ENCODE data around the gene ARHGAP1.

DNA sequence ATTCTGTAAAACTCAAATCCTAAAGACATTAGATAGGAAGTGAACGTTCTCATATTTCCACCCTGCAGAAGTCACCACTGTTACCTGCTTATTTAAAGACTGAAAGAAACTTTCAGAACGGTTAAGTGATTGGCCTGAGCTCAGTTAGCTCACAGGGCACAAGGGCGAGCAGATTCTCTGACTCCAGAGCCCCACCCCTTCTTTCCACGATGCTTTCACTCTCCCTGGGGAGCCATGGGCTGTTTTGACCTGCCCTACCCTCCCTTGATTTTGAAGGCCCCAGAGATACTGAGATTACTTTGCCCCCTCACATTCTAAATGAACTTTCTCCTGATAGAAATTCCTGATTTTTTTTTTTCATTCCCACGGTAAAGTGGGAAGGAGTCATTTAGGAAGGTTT, 33.9 kb downstream of the ARHGAP1 start:
- TF ChIP-seq PHF5A (CRISPR knock-in tag; IDR thresholded peaks at IDR 0.05; ENCODE audit: low read depth, unreplicated experiment) (no peak), RAD51 (IDR thresholded peaks at IDR 0.05; ENCODE audit: borderline replicate concordance) (no peak), FOXA1 (IDR thresholded peaks at IDR 0.05) (no peak), FOXA1 (CRISPR knock-in tag; IDR thresholded peaks at IDR 0.05) (no peak), MAFK (conservative IDR thresholded peaks at IDR 0.05 in 1 of 2, IDR thresholded peaks at IDR 0.05 in 1 of 2; ENCODE audit: low read length in 2 of 2) (no peak), POLR2A (IDR thresholded peaks at IDR 0.05; ENCODE audit: insufficient read depth in 1 of 2, low read depth in 2 of 2, low read length in 2 of 2) (no peak), CEBPB (IDR thresholded peaks at IDR 0.05; ENCODE audit: borderline replicate concordance, low read depth, low read length) (no peak), EEA1 (CRISPR knock-in tag; IDR thresholded peaks at IDR 0.05; ENCODE audit: borderline replicate concordance) (no peak), CREB1 (IDR thresholded peaks at IDR 0.05) (no peak), CREB1 (CRISPR knock-in tag; IDR thresholded peaks at IDR 0.05) (no peak), TCF7L2 (IDR thresholded peaks at IDR 0.05; ENCODE audit: low read depth, low read length) (no peak), KLF16 (CRISPR knock-in tag; IDR thresholded peaks at IDR 0.05) (no peak)
- TF ChIP-seq, protein P1, sequence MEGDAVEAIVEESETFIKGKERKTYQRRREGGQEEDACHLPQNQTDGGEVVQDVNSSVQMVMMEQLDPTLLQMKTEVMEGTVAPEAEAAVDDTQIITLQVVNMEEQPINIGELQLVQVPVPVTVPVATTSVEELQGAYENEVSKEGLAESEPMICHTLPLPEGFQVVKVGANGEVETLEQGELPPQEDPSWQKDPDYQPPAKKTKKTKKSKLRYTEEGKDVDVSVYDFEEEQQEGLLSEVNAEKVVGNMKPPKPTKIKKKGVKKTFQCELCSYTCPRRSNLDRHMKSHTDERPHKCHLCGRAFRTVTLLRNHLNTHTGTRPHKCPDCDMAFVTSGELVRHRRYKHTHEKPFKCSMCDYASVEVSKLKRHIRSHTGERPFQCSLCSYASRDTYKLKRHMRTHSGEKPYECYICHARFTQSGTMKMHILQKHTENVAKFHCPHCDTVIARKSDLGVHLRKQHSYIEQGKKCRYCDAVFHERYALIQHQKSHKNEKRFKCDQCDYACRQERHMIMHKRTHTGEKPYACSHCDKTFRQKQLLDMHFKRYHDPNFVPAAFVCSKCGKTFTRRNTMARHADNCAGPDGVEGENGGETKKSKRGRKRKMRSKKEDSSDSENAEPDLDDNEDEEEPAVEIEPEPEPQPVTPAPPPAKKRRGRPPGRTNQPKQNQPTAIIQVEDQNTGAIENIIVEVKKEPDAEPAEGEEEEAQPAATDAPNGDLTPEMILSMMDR (CRISPR knock-in tag; IDR thresholded peaks at IDR 0.05): no peak
- TF ChIP-seq, protein P2, sequence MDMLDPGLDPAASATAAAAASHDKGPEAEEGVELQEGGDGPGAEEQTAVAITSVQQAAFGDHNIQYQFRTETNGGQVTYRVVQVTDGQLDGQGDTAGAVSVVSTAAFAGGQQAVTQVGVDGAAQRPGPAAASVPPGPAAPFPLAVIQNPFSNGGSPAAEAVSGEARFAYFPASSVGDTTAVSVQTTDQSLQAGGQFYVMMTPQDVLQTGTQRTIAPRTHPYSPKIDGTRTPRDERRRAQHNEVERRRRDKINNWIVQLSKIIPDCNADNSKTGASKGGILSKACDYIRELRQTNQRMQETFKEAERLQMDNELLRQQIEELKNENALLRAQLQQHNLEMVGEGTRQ (IDR thresholded peaks at IDR 0.05; ENCODE audit: low read depth, low read length): no peak
- TF ChIP-seq, protein P2 (CRISPR knock-in tag; IDR thresholded peaks at IDR 0.05; ENCODE audit: borderline replicate concordance): no peak
- TF ChIP-seq, protein P3, sequence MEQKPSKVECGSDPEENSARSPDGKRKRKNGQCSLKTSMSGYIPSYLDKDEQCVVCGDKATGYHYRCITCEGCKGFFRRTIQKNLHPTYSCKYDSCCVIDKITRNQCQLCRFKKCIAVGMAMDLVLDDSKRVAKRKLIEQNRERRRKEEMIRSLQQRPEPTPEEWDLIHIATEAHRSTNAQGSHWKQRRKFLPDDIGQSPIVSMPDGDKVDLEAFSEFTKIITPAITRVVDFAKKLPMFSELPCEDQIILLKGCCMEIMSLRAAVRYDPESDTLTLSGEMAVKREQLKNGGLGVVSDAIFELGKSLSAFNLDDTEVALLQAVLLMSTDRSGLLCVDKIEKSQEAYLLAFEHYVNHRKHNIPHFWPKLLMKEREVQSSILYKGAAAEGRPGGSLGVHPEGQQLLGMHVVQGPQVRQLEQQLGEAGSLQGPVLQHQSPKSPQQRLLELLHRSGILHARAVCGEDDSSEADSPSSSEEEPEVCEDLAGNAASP (CRISPR knock-in tag; IDR thresholded peaks at IDR 0.05; ENCODE audit: borderline replicate concordance): no peak

Measured in HepG2 (cell line).